OCI-LY1 (cell line): Measurements from ENCODE around the gene RPS24.

Experiments used
- H2AFZ ChIP-seq: fragments of 200-600 bp; sonication (generic), shearing (Covaris generic); 2 replicates; pipeline ENCODE4 v1.6.0; 2014; ENCODE audit warnings: antibody characterized with exemption, mild to moderate bottlenecking, low read length
- H3F3A ChIP-seq: fragments of 200-600 bp; sonication (generic), shearing (Covaris generic); 2 replicates; pipeline ENCODE4 v1.6.0; 2014; ENCODE audit warnings: mild to moderate bottlenecking, antibody characterized with exemption, low read length, moderate library complexity; ENCODE audit not compliant: insufficient read depth
- H3K27ac ChIP-seq: fragments of 200-600 bp; sonication (generic); 2 replicates; pipeline ENCODE4 v1.5.1; 2014; ENCODE audit warnings: low read length, mixed run types, mild to moderate bottlenecking, low read depth; ENCODE audit not compliant: poor library complexity, severe bottlenecking
- H3K27me3 ChIP-seq: fragments of 200-600 bp; sonication (generic); 2 replicates; pipeline ENCODE4 v1.6.0; 2014; ENCODE audit warnings: antibody characterized with exemption, mild to moderate bottlenecking, low read length, moderate library complexity; ENCODE audit not compliant: insufficient read depth
- H3K36me3 ChIP-seq: fragments of 200-600 bp; sonication (generic); 2 replicates; pipeline ENCODE4 v1.6.1; 2014; ENCODE audit warnings: mild to moderate bottlenecking, antibody characterized with exemption, low read length, moderate library complexity, mixed read lengths; ENCODE audit not compliant: insufficient read depth
- H3K4me1 ChIP-seq: fragments of 200-600 bp; sonication (generic); 2 replicates; pipeline ENCODE4 v1.5.1; 2014; ENCODE audit warnings: mild to moderate bottlenecking, low read length, moderate library complexity; ENCODE audit not compliant: insufficient read depth, severe bottlenecking
- H3K4me2 ChIP-seq: fragments of 200-600 bp; sonication (generic), shearing (Covaris generic); 2 replicates; pipeline ENCODE4 v1.6.1; 2014; ENCODE audit warnings: low read length
- H3K4me3 ChIP-seq: fragments of 200-600 bp; sonication (generic); 2 replicates; pipeline ENCODE4 v1.5.1; 2014; ENCODE audit warnings: low read length, low read depth, mild to moderate bottlenecking, mixed read lengths; ENCODE audit not compliant: poor library complexity, severe bottlenecking
- H3K79me2 ChIP-seq: fragments of 200-600 bp; shearing (Covaris generic); 2 replicates; pipeline ENCODE4 v1.6.1; 2016; ENCODE audit warnings: mixed run types, low read length, mixed read lengths; ENCODE audit not compliant: insufficient read depth
- H3K9ac ChIP-seq: fragments of 200-600 bp; sonication (generic), shearing (Covaris generic); 2 replicates; pipeline ENCODE4 v1.6.1; 2014; ENCODE audit warnings: mild to moderate bottlenecking, low read length, mixed read lengths
- H3K9me2 ChIP-seq: fragments of 200-600 bp; sonication (generic), shearing (Covaris generic); 2 replicates; pipeline ENCODE4 v1.6.1; 2014; ENCODE audit warnings: low read depth, mild to moderate bottlenecking, low read length, mixed read lengths
- H3K9me3 ChIP-seq: fragments of 200-600 bp; shearing (Covaris generic); 2 replicates; pipeline ENCODE4 v1.6.1; 2014; ENCODE audit warnings: low read length, mixed read lengths
- H4K20me1 ChIP-seq: fragments of 200-600 bp; sonication (generic), shearing (Covaris generic); 2 replicates; pipeline ENCODE4 v1.6.0; 2016; ENCODE audit warnings: mild to moderate bottlenecking, low read length; ENCODE audit not compliant: insufficient read depth
- CTCF ChIP-seq: fragments of 200-600 bp; sonication (generic), shearing (Covaris generic); IDR thresholded peaks from 2 replicates; pipeline ENCODE4 v1.5.1; 2017; ENCODE audit warnings: mild to moderate bottlenecking, antibody characterized with exemption, low read length, moderate library complexity, mixed read lengths
- EZH2 ChIP-seq: fragments of 200-600 bp; sonication (generic), shearing (Covaris generic); IDR thresholded peaks from 2 replicates; pipeline ENCODE4 v1.8.0; 2017; ENCODE audit warnings: borderline replicate concordance, mixed run types, mild to moderate bottlenecking, antibody characterized with exemption, low read length, moderate library complexity, mixed read lengths

Gene RPS24

GRCh38 chr10:78044699-78045098 lies 11.0 kb downstream of the RPS24 start:
- Histone ChIP-seq H3K4me2 (no peak overlapping the region), H3K27ac (no peak overlapping the region), H3K27me3 (no peaks in the 10 kb centered on the region), H3K36me3 (peaks cover 38% of the 10 kb centered on the region), H3K9me2 (no peaks in the 10 kb centered on the region), H3K9me3 (no peaks in the 10 kb centered on the region), H2AFZ (no peak overlapping the region), H3K4me1 (no peaks in the 10 kb centered on the region), H3K4me3 (no peak overlapping the region), H3K9ac (no peak overlapping the region), H3F3A (peaks cover 4% of the 10 kb centered on the region; the same call in 1 of the 2 replicates), H3K79me2 (no peaks in the 10 kb centered on the region), H4K20me1 (no peaks in the 10 kb centered on the region)
- TF ChIP-seq CTCF (no peak), EZH2 (no peak)

DNA sequence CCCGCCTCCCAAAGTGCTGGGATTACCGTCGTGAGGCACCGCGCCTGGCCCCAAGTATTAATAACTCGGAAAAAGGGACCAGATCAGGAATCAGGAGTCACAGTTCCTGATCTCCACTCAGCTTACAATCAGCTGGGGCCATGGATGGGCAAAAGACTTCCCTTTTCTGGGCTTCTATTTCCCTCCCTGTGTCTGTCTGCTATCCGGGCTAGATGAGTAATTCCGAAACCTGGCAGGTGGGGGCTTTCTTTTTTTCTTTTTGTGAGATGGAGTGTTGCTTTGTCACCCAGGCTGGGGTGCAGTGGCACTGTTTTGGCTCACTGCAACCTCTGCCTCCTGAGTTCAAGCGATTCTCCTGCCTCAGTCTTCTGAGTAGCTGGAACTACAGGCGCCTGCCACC lies 11.6 kb downstream of the RPS24 start:
- Histone ChIP-seq H3K79me2 (no peaks in the 10 kb centered on the region), H3K4me2 (no peak overlapping the region), H3K9ac (no peak overlapping the region), H3F3A (0 out of 2 replicates have a peak, but pooled peaks cover 4% of the 10 kb centered on the region), H3K27ac (no peak overlapping the region), H2AFZ (no peak overlapping the region), H3K4me1 (no peaks in the 10 kb centered on the region), H3K36me3 (peaks cover 32% of the 10 kb centered on the region), H3K4me3 (no peak overlapping the region), H3K9me2 (no peaks in the 10 kb centered on the region), H4K20me1 (no peaks in the 10 kb centered on the region), H3K27me3 (no peaks in the 10 kb centered on the region), H3K9me3 (no peaks in the 10 kb centered on the region)
- TF ChIP-seq CTCF (no peak), EZH2 (no peak)

- Histone ChIP-seq H3K9ac (no peak overlapping the region), H3K4me2 (no peak overlapping the region), H3K4me3 (no peak overlapping the region), H4K20me1 (no peaks in the 10 kb centered on the region), H2AFZ (no peak overlapping the region), H3K27ac (no peak overlapping the region), H3K79me2 (no peaks in the 10 kb centered on the region), H3F3A (0 out of 2 replicates have a peak, but pooled peaks cover 1% of the 10 kb centered on the region), H3K4me1 (no peaks in the 10 kb centered on the region), H3K9me3 (no peaks in the 10 kb centered on the region), H3K9me2 (no peaks in the 10 kb centered on the region), H3K27me3 (no peaks in the 10 kb centered on the region), H3K36me3 (peaks cover 26% of the 10 kb centered on the region)
- TF ChIP-seq CTCF (no peak), EZH2 (no peak)
Observed at GRCh38 chr10:78045856-78046255, 12.2 kb downstream of the RPS24 start.
